COLO668 (cell line): ENCODE results near the gene UNC5B.

Source experiments
- DNase-seq: peaks from one replicate; lab custom pipeline; 2025; ENCODE audit not compliant: unreplicated experiment; lab: John Stamatoyannopoulos, UW

Gene UNC5B

DNA sequence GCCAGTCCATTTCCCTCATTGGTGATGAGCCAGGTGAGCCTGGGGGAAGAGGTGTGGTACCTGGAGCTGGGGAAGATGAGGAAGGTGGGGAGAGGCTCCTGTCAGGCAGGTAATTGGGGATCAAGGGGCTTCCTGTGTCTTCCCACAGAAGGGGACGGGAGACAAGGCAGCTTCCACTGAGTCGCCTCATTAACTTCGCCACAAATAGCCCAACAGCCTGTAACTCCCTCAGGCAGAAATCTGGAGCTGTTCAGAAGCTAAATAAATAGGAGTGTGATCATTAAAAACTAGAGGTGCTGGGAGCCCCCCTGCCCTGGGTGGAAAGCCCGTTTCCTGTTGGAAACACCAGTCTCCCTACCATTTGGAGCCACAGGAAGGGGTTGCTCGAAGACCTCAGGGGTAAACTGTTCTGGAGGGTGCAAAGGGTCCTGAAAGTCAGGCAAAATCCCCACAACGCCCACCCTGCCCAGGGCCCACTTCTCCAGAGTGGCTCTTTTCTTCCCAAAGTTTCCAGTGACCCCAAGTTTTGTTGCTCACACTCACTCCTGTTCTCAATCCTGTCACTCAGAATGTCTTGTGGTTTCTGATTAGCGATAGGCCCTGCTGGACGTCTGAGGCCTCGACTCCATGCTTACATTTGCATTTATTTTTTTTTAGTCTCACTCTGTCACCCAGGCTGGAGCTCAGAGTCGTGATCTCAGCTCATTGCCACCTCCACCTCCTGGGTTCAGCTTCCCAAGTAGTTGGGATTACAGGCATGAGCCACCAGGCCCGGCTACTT lies 25.7 kb downstream of the UNC5B start:
- DNase-seq, result no peak

DNA sequence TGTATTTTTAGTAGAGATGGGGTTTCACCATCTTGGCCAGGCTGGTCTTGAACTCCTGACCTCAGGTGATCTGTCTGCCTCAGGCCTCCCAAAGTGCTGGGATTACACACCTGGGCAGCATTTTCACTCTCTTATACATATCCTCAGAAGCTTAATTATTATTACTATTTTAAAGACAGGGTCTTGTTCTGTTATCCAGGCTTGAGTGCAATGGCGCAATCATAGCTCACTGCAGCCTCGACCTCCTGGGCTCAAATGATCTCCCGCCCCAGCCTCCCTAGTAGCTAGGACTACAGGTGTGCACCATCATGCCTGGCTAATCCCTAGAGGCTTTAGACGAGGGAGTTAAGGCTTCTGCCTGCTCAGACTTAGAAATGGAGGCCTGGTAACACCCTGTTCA lies 26.3 kb downstream of the UNC5B start:
- no peak for DNase-seq

DNA sequence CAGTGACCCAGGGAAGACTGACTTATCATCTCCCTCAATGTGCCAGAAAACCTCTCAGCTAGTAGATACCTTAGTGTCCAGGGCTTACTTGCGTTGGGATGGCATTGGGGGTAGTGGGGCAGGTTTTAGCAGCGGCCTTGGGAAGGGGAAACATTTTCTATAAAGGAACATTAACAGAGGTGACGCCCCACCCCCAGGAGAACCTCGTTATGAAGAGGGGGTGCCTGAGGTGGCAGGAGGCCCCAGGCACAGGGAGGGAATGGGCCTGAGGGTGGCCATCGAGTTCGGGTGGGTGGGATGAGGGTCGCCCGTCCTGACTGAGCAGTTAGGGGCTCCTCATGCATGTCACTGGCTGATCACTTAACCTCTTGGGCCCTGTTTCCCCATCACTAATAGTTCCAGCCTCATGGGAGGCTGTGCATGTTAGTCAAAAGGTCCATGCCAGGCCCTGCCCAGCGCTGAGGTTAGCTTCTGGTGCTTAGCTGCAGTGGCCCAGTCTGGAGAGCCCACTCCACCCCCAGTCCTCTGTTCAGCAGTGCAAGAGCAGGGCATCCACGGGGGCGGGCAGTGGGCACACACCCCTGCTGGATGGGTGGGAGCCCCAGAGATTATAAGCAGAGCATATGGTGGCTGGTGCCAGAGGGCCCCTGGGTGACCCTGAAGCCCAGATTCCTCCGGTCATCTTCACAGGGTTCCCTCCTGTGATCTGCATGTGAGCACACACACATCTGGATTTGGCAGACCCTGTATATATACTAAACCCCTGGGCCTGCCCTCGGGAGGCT lies 27.0 kb downstream of the UNC5B start:
- DNase-seq, result no peak

DNA sequence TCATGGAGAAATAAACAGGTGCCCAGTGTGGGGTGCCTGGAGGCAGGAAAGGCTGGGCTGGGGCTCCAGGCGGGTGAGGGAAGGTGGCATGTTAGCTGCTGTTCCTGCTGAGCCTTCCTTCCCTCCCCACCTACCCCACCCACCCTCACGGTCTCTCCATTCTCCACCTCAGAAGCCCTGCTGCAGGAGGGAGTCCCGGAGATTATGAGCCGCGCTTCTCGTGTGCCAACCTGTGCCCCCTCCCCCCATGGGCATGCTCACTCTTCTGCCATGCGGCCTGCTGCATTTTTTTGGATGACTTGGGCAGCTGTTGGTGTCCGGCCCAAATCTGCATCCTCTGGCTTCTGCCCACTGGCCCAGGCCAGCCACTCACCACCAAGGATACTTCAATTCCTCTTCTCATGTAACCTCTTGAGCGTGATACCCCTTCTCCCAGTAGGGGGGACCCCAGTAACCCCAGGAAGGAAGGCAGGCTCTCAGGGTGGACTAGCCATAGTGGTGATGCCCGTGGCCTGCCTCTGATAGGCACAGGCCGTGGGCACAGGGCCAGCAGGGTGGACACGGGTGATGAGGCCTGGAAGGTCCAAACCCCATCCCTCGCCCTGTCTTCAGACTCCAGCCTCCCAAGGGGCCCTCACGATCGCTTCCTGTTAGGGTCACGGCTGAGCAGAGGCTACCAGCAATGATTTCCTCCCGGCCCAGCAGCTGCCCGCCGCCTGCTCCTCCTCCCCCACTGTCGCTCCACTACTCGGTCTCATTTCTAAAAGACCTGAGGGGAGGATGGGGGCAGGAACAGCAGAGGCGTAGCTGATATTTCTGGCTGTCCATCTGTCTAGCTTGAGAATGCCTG lies 27.8 kb downstream of the UNC5B start:
- no peak for DNase-seq

GRCh38 chr10:71241114-71241829 lies 28.9 kb downstream of the UNC5B start:
- DNase-seq, result no peak

GRCh38 chr10:71241830-71242621 lies 29.7 kb downstream of the UNC5B start:
- DNase-seq, result no peak

DNA sequence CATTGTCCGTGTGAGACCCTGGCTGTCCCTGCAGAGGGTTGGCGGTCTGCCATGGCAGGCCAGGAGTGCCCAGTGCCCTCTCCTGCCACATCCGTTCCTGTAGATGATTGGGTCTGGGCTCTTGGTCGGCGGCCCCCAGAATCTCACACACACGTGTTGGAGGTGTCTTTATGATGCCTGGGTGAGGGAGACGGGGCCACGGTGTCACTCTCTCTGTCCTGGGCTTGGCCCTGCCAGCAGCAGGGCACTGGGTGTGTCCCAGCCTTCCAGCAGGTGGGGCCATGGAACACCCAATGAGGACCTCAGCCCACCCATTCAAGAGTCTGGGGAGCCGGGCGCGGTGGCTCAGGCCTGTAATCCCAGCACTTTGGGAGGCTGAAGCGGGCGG lies 30.2 kb downstream of the UNC5B start:
- DNase-seq, result no peak

GRCh38 chr10:71243756-71244395 lies 31.5 kb downstream of the UNC5B start:
- DNase-seq, result no peak

GRCh38 chr10:71244431-71245419 lies 32.4 kb downstream of the UNC5B start:
- no peak for DNase-seq

DNA sequence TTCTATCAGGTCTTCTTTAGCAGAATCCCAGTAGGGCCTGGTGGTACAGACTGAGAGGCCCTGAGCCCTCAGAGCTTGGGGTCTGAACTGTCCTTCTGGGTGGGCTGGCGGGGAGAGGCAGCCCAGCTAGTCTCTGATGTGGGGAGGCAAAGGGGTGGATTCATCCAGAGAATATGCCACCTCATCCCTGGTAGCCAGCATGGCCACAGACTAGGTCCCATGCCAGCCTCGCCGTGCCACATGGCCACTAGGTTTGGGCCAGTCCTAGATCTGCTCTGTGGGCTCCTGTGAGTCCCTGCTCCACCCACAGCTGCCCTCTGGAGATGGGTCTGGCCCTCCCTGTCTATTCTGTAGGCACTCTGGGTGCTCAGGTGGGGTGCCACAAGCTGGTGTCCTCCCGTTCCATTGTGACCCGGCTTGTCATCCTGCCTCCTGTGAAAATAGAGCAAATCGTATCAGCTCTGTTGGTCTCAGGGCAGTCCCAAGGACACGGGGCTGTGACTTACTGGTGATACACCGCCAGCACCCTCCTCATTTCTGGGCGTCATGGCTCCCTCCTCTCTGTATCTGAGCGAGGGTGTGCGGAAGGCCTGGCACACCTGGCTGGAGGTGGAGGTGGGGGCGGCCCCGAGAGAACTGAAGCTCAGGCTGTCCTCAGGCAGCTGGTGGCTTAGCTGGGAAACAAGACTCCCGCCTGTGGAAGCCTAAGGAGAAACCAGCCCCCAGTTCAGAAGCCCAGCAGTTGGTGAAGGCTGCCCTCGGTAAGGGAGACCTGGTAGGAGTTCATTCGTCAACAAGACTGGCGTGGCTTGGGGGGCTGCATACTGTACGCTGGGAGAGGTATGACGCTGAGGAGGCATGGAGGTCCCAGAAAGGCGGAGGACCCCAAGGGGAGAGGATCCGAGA lies 33.3 kb downstream of the UNC5B start:
- no peak for DNase-seq

DNA sequence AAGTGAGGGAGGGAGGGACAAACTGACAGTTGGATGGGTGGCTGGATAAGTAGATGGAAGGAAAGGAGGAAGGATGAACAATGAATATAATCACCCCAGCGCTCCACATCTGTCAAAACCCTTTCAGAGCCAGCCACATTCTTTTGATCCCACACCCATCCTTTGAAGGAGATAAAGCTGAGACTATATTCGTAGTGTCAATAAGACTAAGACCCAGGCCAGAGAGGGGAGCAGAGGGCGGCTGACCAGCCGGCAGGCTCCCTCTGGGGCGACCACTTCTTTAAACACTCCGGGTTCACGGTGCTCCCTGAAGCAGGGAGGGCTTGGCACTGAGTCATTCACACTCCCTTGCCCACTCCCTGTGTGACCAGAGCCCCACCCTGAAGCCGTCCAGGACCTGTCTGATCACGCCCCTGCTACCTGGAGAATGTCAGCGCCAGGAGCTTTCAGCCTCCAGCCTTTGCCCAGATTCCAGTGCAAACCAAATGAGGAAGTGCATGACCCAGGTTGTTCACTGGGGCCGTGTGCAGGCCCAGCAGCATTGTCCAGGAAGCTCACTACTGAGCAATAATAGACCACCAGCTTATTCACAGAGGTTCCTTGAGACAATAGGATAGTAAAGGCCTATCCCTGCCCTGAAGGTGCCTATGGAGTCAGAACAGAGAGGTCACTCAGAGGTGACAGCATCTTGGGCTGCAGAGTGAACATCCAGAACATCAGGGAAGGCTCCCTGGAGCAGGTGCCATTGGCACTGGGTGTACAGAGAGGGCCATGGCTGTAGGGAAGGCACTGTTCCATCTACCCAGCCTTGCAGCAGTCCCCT lies 34.4 kb downstream of the UNC5B start:
- DNase-seq, result no peak

DNA sequence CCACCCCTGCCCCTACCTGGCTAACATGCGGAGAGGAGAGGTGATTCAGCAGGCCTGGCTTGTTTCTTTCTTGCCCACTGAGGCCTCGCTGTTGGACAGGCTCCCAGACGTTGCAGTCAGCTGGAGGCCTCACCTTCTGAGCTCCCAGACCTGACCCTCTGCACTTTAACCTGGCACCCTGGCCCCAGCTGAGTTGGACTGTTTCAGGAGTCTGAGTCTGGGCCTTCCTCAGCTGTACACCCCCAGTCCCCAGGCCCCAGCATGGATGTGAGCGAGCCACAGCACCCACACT lies 35.0 kb downstream of the UNC5B start:
- no peak for DNase-seq

DNA sequence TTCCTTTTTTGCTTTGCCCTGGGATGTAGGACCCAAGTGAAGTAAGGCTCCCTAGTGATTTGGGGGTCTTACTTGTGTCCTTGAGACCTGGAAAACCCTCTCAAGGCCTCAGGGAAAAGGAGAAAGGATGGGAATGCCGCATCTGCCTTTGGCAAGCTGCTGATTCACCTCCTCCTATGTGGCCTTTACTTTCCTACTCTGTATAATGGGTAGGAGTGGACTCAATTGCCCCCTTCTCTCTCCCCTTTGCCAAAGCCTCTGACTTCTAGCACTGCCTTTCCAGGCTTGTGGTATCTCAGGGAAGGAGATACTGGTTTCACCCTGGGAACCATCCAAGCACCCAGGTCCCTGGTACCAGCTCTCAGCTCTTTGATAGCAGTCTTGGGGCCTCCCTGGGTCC lies 35.4 kb downstream of the UNC5B start:
- DNase-seq, result no peak

DNA sequence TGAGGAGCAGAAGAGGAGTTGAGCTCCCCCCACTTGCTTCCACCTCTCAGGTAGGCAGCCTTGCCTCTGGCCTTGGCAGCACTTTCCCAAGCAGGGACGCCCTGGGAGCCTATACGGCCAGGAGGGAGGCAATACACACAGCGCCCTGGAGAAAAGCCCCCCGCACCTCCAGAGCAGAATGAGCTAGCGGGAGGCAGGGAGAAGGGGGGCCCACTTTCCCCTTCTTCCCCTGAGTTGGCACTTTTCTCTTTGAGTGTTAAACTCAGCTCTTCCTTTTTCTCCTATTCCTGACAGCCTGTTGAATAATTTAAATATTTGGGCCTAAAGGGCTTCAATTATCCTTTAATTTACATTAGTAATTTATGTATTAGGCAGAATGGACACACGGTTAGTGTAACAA lies 35.8 kb downstream of the UNC5B start:
- no peak for DNase-seq

GRCh38 chr10:71249996-71250395 lies 37.6 kb downstream of the UNC5B start:
- no peak for DNase-seq

DNA sequence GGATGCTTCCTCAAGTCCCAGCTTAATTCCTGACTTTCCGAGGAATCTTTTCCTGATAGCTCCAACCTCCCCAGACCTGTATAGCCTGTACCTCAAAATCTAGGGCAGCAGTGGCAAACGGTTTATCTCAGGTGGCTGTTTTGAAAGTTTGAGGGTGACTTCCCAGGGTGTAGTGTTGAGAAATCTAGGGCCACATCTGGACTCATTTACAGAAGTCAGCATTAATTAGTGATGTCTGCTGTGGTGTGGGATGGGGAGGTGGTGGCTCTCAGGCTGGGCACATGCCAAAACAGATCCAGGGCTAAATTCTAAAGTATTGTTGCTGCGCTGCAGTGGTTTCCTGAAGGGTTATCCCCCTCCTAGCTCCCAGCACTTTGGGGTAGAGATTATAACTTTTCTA lies 38.0 kb downstream of the UNC5B start:
- DNase-seq, result no peak

GRCh38 chr10:71250842-71251241 lies 38.5 kb downstream of the UNC5B start:
- no peak for DNase-seq
